GM19035 (cell line): ENCODE results near the gene LAMP1.
"Not testable (repeated sequence)": the region's sequence is repeated elsewhere in the genome, so short reads cannot be mapped to it uniquely, and the experiment has no call there.

Experiments used
- ATAC-seq: cut with Tn5 transposase; IDR thresholded peaks from one replicate; pipeline ENCODE4 v1.9.1; 2021; ENCODE audit not compliant: unreplicated experiment

LAMP1 gene

DNA sequence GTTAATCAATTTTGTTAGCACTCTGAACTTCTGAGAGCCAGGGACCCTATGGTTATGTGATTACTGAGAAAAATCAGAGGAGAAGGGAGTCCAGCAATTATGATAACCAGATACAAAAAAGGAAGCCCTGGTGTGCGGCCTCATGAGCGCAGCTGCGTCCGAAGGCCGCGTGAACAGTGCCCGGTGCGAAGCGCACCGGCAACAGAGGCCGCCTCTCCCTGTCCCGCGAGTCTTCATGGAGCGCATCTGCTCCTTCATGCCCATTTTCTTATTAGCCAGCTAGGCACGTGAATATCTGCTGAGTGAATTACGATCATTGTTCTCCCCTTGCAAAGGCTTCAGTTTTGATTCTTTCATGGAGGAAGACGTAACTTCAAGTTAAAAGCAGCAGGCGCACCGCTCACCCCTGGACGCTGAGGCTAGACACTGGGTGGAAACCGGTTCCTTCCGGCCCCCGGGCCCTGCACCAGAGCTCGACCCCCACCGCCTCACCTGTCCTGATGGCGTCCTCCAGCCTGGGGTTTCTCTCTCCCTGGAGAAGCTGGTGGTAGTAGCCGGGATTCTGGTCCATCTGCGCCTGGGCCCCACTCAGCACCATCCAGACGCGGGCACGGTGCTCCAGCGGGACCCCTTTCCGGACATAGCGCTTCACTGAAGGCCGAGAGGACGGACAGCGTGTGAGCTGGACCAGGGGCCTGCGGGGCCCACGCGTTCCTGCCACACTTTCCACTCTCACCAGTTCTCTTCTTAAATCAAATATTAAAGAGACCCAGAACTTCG lies 58.0 kb downstream of the LAMP1 start:
- ATAC-seq = no peak

- no peak for ATAC-seq
These were observed 58.6 kb downstream of the LAMP1 start for GRCh38 chr13:113355621-113356020.

GRCh38 chr13:113356596-113356995 lies 59.6 kb downstream of the LAMP1 start:
- no peak for ATAC-seq

DNA sequence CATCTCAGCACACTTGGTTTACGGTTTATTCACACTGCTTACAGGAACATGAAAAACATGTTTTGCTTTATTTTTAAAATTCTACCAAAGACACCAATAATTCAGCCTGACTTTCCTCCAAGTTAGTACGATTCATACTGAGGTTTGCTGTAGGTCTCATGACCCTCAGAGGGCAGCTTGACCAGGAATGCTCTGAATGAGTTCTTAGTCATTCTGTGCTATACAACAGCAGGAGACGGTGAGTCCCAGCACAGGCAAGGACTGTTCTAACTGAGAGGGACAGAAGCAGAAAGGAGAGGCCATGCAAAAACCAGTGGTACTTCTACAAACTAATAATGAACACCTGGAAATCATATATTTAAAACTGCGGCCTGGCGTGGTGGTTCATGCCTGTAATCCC lies 60.5 kb downstream of the LAMP1 start:
- no peak for ATAC-seq

GRCh38 chr13:113358653-113359190 lies 61.7 kb downstream of the LAMP1 start:
- ATAC-seq = no peak

DNA sequence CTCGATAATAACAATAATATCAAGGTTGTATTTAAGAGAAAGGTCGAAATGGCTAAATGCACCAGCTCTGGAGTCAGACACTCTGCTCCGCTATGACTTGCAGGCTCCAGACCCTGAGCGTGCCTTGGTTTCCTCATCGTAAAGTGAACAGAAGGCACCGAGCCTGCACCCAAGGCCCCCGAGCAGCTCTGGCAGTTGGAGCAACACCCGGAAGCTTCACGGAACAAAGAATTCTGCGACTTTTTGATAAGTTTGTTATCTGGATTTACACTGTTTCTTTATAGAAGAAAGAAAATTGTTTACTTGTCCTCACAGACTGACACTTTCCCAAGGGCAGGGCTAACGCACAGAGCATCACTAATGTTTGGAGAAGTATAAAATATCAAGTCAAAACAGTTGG lies 62.5 kb downstream of the LAMP1 start:
- ATAC-seq = no peak

GRCh38 chr13:113360446-113360845 lies 63.4 kb downstream of the LAMP1 start:
- ATAC-seq = no peak

DNA sequence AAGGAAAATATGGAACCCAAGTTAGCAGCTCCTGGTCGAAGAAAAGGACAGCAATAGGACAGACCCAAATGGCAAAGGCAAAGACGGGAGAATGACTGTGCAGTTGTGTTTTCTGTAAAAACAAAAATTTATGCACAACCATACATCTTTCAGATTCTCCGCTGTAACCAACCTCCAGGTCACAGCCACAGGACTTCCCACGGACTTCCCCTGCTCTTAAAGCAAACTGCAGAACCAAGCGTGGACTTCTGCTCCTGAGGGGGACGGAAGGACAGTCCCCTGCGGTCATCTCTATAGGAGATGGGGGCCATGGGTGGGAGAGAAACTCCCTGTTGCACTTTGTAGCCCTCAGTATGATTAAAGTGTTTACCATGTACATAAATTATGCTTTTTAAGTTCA lies 64.4 kb downstream of the LAMP1 start:
- no peak for ATAC-seq

DNA sequence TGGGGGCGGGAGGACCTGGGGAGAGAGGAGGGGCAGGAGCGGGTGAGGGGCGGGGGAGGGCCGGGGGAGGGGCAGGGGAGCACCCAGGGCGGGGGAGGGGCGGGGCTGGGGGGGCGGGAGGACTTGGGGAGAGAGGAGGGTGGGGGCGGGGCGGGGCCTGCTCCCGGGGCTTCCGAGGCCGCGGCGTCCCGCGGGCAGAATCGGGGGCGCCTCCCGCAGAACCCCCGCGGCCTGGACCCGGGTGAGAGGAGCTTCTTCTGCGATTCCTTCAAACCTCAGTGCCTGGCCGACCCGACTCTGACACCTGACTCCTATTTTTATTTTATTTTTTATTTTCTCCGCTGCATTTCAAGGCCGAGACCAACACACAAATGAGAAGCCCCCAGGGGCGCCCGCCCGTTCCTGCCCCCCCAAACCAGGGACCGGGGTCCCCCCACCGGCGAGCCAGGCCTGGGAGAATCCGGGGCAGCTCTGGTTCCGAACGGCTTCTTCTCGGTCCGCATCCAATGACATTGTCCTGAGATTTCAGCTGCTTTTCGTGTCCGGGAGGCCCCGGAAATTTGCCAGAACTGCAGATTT lies 67.4 kb downstream of the LAMP1 start:
- no peak for ATAC-seq

DNA sequence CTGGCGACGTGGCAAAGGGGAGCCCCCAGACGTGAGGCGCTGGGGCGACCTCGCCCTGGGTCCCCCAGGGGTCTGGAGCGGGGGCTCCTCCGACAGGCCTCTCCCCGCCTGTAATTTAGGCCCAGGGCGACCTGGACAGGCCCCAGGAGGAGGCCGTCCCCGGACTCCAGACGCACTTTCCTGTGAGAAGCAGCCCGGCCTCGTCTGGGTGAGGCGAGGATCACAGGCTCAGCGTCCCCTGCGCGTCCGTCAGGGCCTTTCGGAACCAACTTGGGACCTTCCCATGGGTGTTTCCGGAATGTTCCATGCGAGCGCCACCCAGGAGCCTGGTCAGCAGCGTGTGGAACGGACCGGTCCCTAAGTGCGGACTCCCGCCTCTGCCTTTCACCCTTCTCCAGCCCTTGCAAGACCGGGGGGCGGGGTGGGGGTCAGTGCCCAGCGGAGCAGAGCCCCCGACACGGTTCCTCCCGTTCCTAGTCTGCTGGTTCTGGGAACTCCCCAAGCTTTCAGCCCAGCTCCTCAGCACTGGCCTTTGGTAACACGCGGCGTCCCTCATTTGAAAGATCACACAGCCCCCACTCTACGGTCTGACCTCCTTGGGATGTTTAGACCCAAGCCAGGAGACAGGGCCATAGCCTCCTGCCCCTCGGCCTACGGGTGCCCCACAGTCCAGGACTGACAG lies 68.0 kb downstream of the LAMP1 start:
- ATAC-seq = no peak

GRCh38 chr13:113365583-113365970 lies 68.5 kb downstream of the LAMP1 start:
- no peak for ATAC-seq

DNA sequence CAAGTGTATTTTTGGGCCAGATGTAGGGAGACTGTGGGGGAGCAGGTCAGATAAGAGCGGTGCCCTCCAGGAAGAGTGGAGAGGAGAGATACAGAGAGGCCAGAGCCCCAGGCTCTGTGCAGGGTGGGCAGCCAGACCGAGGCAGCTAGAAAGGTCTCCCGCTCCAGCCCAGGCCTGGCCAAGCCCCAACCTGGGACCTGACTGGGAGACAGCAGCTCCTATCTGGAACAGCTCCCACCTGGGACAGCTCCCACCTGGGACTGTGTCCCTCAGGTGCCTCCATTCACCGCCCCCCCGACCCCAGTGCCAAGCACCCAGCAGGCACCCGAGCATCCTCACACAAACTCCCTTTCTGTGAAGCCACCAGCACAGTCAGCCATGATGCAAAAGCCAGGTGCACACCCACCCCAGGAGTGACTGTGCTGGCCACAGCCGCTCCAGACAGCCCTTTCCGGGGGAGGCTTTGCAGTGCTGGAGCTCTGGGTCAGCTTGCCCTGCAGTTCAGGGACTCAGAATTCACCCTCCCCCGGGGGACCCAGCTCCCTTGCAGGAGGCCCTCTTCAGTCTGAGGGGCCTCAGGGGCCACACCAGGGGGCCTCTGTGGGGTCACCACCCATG lies 69.0 kb downstream of the LAMP1 start:
- ATAC-seq = no peak

DNA sequence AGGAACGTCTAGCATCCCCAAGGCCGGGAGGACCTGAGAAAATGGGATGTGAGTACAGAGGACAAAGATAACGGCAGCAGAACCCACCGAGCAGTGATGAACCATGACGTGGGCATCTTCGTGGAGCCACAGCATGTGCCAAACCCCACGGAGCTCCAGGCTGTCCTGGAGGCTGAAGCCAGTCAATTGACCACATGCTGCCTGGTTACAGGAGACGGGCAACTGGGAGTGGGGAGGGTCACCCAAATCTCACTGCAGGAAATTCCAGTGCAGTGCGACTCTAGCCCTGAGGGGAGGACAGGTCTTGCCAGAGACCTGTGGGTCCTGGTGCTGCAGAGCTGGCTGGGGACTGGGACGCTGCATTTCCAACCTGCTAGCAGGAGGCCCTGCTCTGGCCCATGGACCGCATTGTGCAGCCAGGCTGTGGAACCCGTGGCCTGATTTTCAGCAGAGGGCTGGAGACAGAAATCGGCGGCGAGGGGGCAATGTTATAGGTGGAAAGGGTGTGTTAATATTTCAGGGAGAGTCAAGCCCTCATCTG lies 70.1 kb downstream of the LAMP1 start:
- no peak for ATAC-seq

- ATAC-seq = no peak
These were observed 70.7 kb downstream of the LAMP1 start for GRCh38 chr13:113367771-113368170.

- ATAC-seq = not testable (repeated sequence)
These were observed 71.3 kb downstream of the LAMP1 start for GRCh38 chr13:113368353-113368752.

DNA sequence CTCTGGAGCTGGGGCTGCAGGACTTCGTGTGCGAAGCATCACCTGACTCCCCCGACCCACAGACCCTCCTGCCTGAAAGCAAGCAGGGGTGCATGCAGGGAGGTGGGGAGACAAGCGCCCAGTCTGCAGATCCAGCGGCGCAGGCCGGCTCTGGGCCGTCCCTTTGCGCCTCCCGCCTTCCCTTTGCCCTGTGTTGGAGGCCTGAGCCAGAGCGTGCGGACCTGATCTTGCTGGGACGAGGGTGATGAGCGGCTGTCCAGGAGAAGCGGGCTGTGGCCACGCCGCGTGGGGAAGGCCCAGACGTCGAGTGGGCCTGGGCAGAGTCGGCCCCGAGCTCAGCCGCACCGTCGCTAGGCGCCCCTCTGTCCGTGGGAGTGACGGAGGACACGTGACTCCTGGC lies 72.2 kb downstream of the LAMP1 start:
- ATAC-seq = no peak

- no peak for ATAC-seq
These were observed 72.8 kb downstream of the LAMP1 start for GRCh38 chr13:113369881-113370280.

DNA sequence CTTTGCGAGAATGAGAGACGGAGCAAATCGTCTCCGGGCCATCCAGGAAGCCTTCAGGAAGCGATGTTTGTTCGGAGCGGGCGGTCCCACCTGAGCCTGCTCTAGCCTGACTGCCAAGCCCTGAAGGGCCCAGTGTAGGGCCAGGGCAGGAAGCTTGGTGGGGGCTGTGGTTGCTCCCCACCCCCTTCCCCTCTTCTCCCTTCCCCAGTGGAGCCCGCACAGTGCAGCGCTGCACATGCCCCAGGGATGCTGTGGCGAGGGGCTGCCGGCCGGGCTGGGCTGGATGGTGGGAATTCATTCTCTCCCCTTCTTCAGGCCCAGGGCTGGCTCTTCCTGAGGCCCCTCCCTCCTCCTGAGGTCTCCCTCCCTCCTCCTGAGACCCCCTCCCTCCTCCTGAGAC lies 74.0 kb downstream of the LAMP1 start:
- no peak for ATAC-seq

DNA sequence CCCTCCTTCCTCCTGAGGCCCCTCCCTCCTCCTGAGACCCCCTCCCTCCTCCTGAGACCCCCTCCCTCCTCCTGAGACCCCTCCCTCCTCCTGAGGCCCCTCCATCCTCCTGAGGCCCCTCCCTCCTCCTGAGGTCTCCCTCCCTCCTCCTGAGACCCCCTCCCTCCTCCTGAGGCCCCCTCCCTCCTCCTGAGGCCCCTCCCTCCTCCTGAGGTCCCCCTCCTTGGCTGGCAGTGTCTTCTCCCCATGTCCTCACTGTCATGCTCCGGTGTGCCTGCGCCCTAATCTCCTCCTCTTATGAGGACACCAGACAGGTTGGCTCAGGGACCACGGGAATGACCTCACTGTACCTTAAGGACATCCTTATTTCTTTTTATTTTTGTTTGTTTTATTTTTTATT lies 74.7 kb downstream of the LAMP1 start:
- ATAC-seq = not testable (repeated sequence)
